Measurements from ENCODE around the gene STIMATE. TPM values are rescaled to one million over a fixed set of nuclear protein-coding genes. Genes with fewer than 3 reads are reported as not detected.

The STIMATE gene
- total RNA-seq, 4 donors from 2014 or later: 12.7 to 20.7 (median 16.1) TPM

GRCh38 chr3:52811452-52812011, 85.8 kb downstream of the STIMATE start:
- no peak for DNase-seq (ENCODE audit: low spot score in 2 of 2)
- TF ChIP-seq POLR2A (IDR thresholded peaks at IDR 0.05) (no peak), CTCF (IDR thresholded peaks at IDR 0.05) (no peak)
- 78 to 80% methylated on average over 6 to 7 of the region's 7 CpGs for WGBS, 2 donors
- no peak overlapping the region for H3K4me3 ChIP-seq (ENCODE audit: low read depth, poor library complexity, severe bottlenecking)
- intact Hi-C loops (cut with DNase I; ENCODE audit: low total_unique reads): no loop called here

GRCh38 chr3:52810923-52811322, 86.4 kb downstream of the STIMATE start:
- H3K4me3 ChIP-seq (ENCODE audit: low read depth, poor library complexity, severe bottlenecking): no peak overlapping the region
- 90% methylated on average over 11 of the region's 11 CpGs for WGBS, 2 donors
- intact Hi-C loops (cut with DNase I; ENCODE audit: low total_unique reads): no loop called here
- no peak for DNase-seq (ENCODE audit: low spot score in 2 of 2)
- no peak for TF ChIP-seq CTCF (IDR thresholded peaks at IDR 0.05)
- no peak for TF ChIP-seq POLR2A (IDR thresholded peaks at IDR 0.05)

GRCh38 chr3:52809662-52810377, 87.5 kb downstream of the STIMATE start:
- no peak overlapping the region for H3K4me3 ChIP-seq (ENCODE audit: low read depth, poor library complexity, severe bottlenecking)
- WGBS, 2 donors: 67 to 68% methylated on average over 7 of the region's 7 CpGs
- intact Hi-C loops (cut with DNase I; ENCODE audit: low total_unique reads): no loop called here
- DNase-seq (ENCODE audit: low spot score in 2 of 2): no peak
- no peak for TF ChIP-seq CTCF (IDR thresholded peaks at IDR 0.05)
- no peak for TF ChIP-seq POLR2A (IDR thresholded peaks at IDR 0.05)

- intact Hi-C loops (cut with DNase I; ENCODE audit: low total_unique reads): no loop called here
- no peak for DNase-seq (ENCODE audit: low spot score in 2 of 2)
- 73 to 86% methylated on average over 2 of the region's 2 CpGs for WGBS, 2 donors
- TF ChIP-seq CTCF (IDR thresholded peaks at IDR 0.05) (no peak), POLR2A (IDR thresholded peaks at IDR 0.05) (no peak)
- H3K4me3 ChIP-seq (ENCODE audit: low read depth, poor library complexity, severe bottlenecking): no peak overlapping the region
These were observed 88.2 kb downstream of the STIMATE start for GRCh38 chr3:52809149-52809548.

GRCh38 chr3:52805270-52806039, 91.9 kb downstream of the STIMATE start:
- no peak for TF ChIP-seq POLR2A (IDR thresholded peaks at IDR 0.05)
- TF ChIP-seq CTCF (IDR thresholded peaks at IDR 0.05): no peak
- no peak overlapping the region for H3K4me3 ChIP-seq (ENCODE audit: low read depth, poor library complexity, severe bottlenecking)
- intact Hi-C loops (cut with DNase I; ENCODE audit: low total_unique reads): no loop called here
- 76 to 77% methylated on average over 19 of the region's 19 CpGs for WGBS, 2 donors
- no peak for DNase-seq (ENCODE audit: low spot score in 2 of 2)

Data from lower leg skin (tissue), 4 donors.